ENCODE measurements around the gene MPRIP.
"Not testable (repeated sequence)": the region's sequence is repeated elsewhere in the genome, so short reads cannot be mapped to it uniquely, and the experiment has no call there.

The MPRIP gene

GRCh38 chr17:17175340-17175739, 133.1 kb downstream of the MPRIP start:
- Histone ChIP-seq H3K9me3 (ENCODE audit: insufficient read depth, low read depth, low read length) (no peaks in the 10 kb centered on the region), H3K4me3 (ENCODE audit: low read length) (no peak overlapping the region), H3K4me1 (ENCODE audit: insufficient read depth, low read length) (no peaks in the 10 kb centered on the region), H3K27me3 (ENCODE audit: insufficient read depth, low read length) (no peaks in the 10 kb centered on the region), H3K27ac (ENCODE audit: low read length) (no peak overlapping the region), H3K9ac (ENCODE audit: low read depth, low read length) (no peak overlapping the region), H3K36me3 (ENCODE audit: insufficient read depth, low read depth, low read length) (peaks cover 69% of the 10 kb centered on the region)

- H3K9ac ChIP-seq (ENCODE audit: low read depth, low read length): no peak overlapping the region
- H3K4me3 ChIP-seq (ENCODE audit: low read length): no peak overlapping the region
- peaks cover 74% of the 10 kb centered on the region for H3K36me3 ChIP-seq (ENCODE audit: insufficient read depth, low read depth, low read length)
- no peak overlapping the region for H3K27ac ChIP-seq (ENCODE audit: low read length)
- no peaks in the 10 kb centered on the region for H3K4me1 ChIP-seq (ENCODE audit: insufficient read depth, low read length)
- H3K9me3 ChIP-seq (ENCODE audit: insufficient read depth, low read depth, low read length): no peaks in the 10 kb centered on the region
- H3K27me3 ChIP-seq (ENCODE audit: insufficient read depth, low read length): no peaks in the 10 kb centered on the region
These were observed 133.7 kb downstream of the MPRIP start for GRCh38 chr17:17175917-17176316.

- no peak overlapping the region for H3K9ac ChIP-seq (ENCODE audit: low read depth, low read length)
- no peaks in the 10 kb centered on the region for H3K27me3 ChIP-seq (ENCODE audit: insufficient read depth, low read length)
These were observed 134.1 kb downstream of the MPRIP start for GRCh38 chr17:17176341-17176740.

GRCh38 chr17:17177176-17177575, 134.9 kb downstream of the MPRIP start:
- Histone ChIP-seq H3K9ac (ENCODE audit: low read depth, low read length) (no peak overlapping the region), H3K4me3 (ENCODE audit: low read length) (no peak overlapping the region), H3K36me3 (ENCODE audit: insufficient read depth, low read depth, low read length) (peaks cover 84% of the 10 kb centered on the region), H3K9me3 (ENCODE audit: insufficient read depth, low read depth, low read length) (no peaks in the 10 kb centered on the region), H3K4me1 (ENCODE audit: insufficient read depth, low read length) (no peaks in the 10 kb centered on the region), H3K27ac (ENCODE audit: low read length) (no peak overlapping the region), H3K27me3 (ENCODE audit: insufficient read depth, low read length) (no peaks in the 10 kb centered on the region)

More at GRCh38 chr17:17176341-17176740, 134.1 kb downstream of the MPRIP start:
- H3K4me3 ChIP-seq (ENCODE audit: low read length): no peak overlapping the region
- H3K9me3 ChIP-seq (ENCODE audit: insufficient read depth, low read depth, low read length): no peaks in the 10 kb centered on the region
- H3K36me3 ChIP-seq (ENCODE audit: insufficient read depth, low read depth, low read length): peaks cover 78% of the 10 kb centered on the region
- H3K27ac ChIP-seq (ENCODE audit: low read length): no peak overlapping the region
- H3K4me1 ChIP-seq (ENCODE audit: insufficient read depth, low read length): no peaks in the 10 kb centered on the region

- Histone ChIP-seq H3K27ac (ENCODE audit: low read length) (no peak overlapping the region), H3K9me3 (ENCODE audit: insufficient read depth, low read depth, low read length) (no peaks in the 10 kb centered on the region), H3K27me3 (ENCODE audit: insufficient read depth, low read length) (no peaks in the 10 kb centered on the region), H3K4me3 (ENCODE audit: low read length) (no peak overlapping the region), H3K4me1 (ENCODE audit: insufficient read depth, low read length) (no peaks in the 10 kb centered on the region), H3K9ac (ENCODE audit: low read depth, low read length) (no peak overlapping the region), H3K36me3 (ENCODE audit: insufficient read depth, low read depth, low read length) (peaks cover 84% of the 10 kb centered on the region)
These were observed 137.1 kb downstream of the MPRIP start for GRCh38 chr17:17179371-17179827.

GRCh38 chr17:17180141-17180603, 137.9 kb downstream of the MPRIP start:
- no peaks in the 10 kb centered on the region for H3K9me3 ChIP-seq (ENCODE audit: insufficient read depth, low read depth, low read length)
- H3K36me3 ChIP-seq (ENCODE audit: insufficient read depth, low read depth, low read length): peaks cover 80% of the 10 kb centered on the region
- no peaks in the 10 kb centered on the region for H3K4me1 ChIP-seq (ENCODE audit: insufficient read depth, low read length)
- no peak overlapping the region for H3K4me3 ChIP-seq (ENCODE audit: low read length)
- H3K9ac ChIP-seq (ENCODE audit: low read depth, low read length): no peak overlapping the region
- H3K27me3 ChIP-seq (ENCODE audit: insufficient read depth, low read length): no peaks in the 10 kb centered on the region
- H3K27ac ChIP-seq (ENCODE audit: low read length): no peak overlapping the region

GRCh38 chr17:17180741-17181525, 138.7 kb downstream of the MPRIP start:
- H3K4me3 ChIP-seq (ENCODE audit: low read length): no peak overlapping the region
- no peaks in the 10 kb centered on the region for H3K27me3 ChIP-seq (ENCODE audit: insufficient read depth, low read length)
- H3K36me3 ChIP-seq (ENCODE audit: insufficient read depth, low read depth, low read length): peaks cover 72% of the 10 kb centered on the region
- no peak overlapping the region for H3K9ac ChIP-seq (ENCODE audit: low read depth, low read length)
- no peaks in the 10 kb centered on the region for H3K4me1 ChIP-seq (ENCODE audit: insufficient read depth, low read length)
- no peaks in the 10 kb centered on the region for H3K9me3 ChIP-seq (ENCODE audit: insufficient read depth, low read depth, low read length)
- H3K27ac ChIP-seq (ENCODE audit: low read length): no peak overlapping the region

- H3K4me3 ChIP-seq (ENCODE audit: low read length): no peak overlapping the region
- H3K27ac ChIP-seq (ENCODE audit: low read length): no peak overlapping the region
- no peaks in the 10 kb centered on the region for H3K9me3 ChIP-seq (ENCODE audit: insufficient read depth, low read depth, low read length)
- H3K36me3 ChIP-seq (ENCODE audit: insufficient read depth, low read depth, low read length): peaks cover 62% of the 10 kb centered on the region
- no peak overlapping the region for H3K9ac ChIP-seq (ENCODE audit: low read depth, low read length)
- no peaks in the 10 kb centered on the region for H3K27me3 ChIP-seq (ENCODE audit: insufficient read depth, low read length)
- no peaks in the 10 kb centered on the region for H3K4me1 ChIP-seq (ENCODE audit: insufficient read depth, low read length)
These were observed 139.7 kb downstream of the MPRIP start for GRCh38 chr17:17181666-17182597.

GRCh38 chr17:17182598-17183136, 140.4 kb downstream of the MPRIP start:
- Histone ChIP-seq H3K9me3 (ENCODE audit: insufficient read depth, low read depth, low read length) (no peaks in the 10 kb centered on the region), H3K4me3 (ENCODE audit: low read length) (no peak overlapping the region), H3K27me3 (ENCODE audit: insufficient read depth, low read length) (no peaks in the 10 kb centered on the region), H3K4me1 (ENCODE audit: insufficient read depth, low read length) (no peaks in the 10 kb centered on the region), H3K9ac (ENCODE audit: low read depth, low read length) (no peak overlapping the region), H3K27ac (ENCODE audit: low read length) (no peak overlapping the region), H3K36me3 (ENCODE audit: insufficient read depth, low read depth, low read length) (peaks cover 55% of the 10 kb centered on the region)

- Histone ChIP-seq H3K27me3 (ENCODE audit: insufficient read depth, low read length) (no peaks in the 10 kb centered on the region), H3K4me1 (ENCODE audit: insufficient read depth, low read length) (no peaks in the 10 kb centered on the region), H3K9ac (ENCODE audit: low read depth, low read length) (no peak overlapping the region), H3K27ac (ENCODE audit: low read length) (no peak overlapping the region), H3K9me3 (ENCODE audit: insufficient read depth, low read depth, low read length) (no peaks in the 10 kb centered on the region), H3K4me3 (ENCODE audit: low read length) (no peak overlapping the region), H3K36me3 (ENCODE audit: insufficient read depth, low read depth, low read length) (peaks cover 46% of the 10 kb centered on the region)
These were observed 141.5 kb downstream of the MPRIP start for GRCh38 chr17:17183744-17184143.

GRCh38 chr17:17184985-17185757, 142.9 kb downstream of the MPRIP start:
- not testable (repeated sequence) for H3K9me3 ChIP-seq (ENCODE audit: insufficient read depth, low read depth, low read length); H3K4me1 ChIP-seq (ENCODE audit: insufficient read depth, low read length); H3K27ac ChIP-seq (ENCODE audit: low read length); H3K27me3 ChIP-seq (ENCODE audit: insufficient read depth, low read length); H3K9ac ChIP-seq (ENCODE audit: low read depth, low read length); H3K4me3 ChIP-seq (ENCODE audit: low read length)
- peaks cover 37% of the 10 kb centered on the region for H3K36me3 ChIP-seq (ENCODE audit: insufficient read depth, low read depth, low read length)
